ENCODE data around the gene SNRNP200. TPM values are rescaled to one million over a fixed set of nuclear protein-coding genes. Genes with fewer than 3 reads are reported as not detected.

SNRNP200 gene
- total RNA-seq, 1 donor from 2014 or later, result 114 TPM

DNA sequence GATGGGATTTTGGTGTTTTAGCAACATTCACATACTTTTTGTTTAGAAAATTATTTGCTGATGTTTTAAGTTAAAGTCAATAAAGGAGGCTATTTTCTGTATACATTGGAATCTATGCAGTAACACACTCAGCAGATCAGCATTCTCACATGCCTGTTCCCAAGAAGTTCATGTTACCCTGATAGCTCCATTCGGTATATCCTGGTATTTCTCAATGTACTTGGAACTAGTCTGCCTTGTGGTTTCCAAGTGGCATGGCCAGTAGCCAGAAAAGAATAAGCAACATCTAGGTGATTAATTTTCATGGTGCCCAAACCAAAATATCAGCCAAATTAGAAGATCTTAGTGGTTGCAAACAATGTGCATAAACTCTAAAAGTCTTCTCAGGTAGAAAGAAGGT, 25.1 kb upstream of the SNRNP200 start:
- Mint-ChIP-seq H3K36me3 (ENCODE audit: unreplicated experiment) (peaks cover 2% of the 10 kb centered on the region), H3K4me3 (ENCODE audit: unreplicated experiment) (no peak overlapping the region), H3K27ac (ENCODE audit: unreplicated experiment) (no peak overlapping the region), H3K27me3 (ENCODE audit: unreplicated experiment) (no peaks in the 10 kb centered on the region), H3K4me1 (ENCODE audit: unreplicated experiment) (peaks cover 20% of the 10 kb centered on the region), H3K9me3 (ENCODE audit: unreplicated experiment) (no peaks in the 10 kb centered on the region)
- TF ChIP-seq, protein P1, sequence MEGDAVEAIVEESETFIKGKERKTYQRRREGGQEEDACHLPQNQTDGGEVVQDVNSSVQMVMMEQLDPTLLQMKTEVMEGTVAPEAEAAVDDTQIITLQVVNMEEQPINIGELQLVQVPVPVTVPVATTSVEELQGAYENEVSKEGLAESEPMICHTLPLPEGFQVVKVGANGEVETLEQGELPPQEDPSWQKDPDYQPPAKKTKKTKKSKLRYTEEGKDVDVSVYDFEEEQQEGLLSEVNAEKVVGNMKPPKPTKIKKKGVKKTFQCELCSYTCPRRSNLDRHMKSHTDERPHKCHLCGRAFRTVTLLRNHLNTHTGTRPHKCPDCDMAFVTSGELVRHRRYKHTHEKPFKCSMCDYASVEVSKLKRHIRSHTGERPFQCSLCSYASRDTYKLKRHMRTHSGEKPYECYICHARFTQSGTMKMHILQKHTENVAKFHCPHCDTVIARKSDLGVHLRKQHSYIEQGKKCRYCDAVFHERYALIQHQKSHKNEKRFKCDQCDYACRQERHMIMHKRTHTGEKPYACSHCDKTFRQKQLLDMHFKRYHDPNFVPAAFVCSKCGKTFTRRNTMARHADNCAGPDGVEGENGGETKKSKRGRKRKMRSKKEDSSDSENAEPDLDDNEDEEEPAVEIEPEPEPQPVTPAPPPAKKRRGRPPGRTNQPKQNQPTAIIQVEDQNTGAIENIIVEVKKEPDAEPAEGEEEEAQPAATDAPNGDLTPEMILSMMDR (IDR thresholded peaks at IDR 0.05), result no peak
- no peak for DNase-seq (ENCODE audit: extremely low spot score, unreplicated experiment)

DNA sequence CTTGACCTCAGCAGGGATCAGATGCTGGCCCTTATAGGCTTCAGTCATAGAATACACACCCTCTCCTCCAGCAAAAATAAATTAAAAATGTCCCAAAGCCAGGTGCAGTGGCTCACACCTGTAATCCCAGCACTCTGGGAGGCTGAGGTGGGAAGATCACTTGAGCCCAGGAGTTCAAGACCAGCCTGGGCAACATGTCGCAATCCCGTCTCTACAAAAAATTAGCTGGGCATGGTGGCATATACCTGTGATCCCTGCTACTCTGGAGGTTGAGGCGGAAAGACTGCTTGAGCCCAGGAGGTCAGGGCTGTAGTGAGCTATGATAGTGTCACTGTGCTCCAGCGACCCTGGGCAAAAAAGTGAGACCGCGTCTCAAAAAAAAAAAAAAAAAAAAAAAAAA, 24.5 kb upstream of the SNRNP200 start:
- TF ChIP-seq, protein P1 (IDR thresholded peaks at IDR 0.05), result no peak
- Mint-ChIP-seq H3K4me1 (ENCODE audit: unreplicated experiment) (peaks cover 17% of the 10 kb centered on the region), H3K27me3 (ENCODE audit: unreplicated experiment) (no peaks in the 10 kb centered on the region), H3K4me3 (ENCODE audit: unreplicated experiment) (no peak overlapping the region), H3K36me3 (ENCODE audit: unreplicated experiment) (peaks cover 2% of the 10 kb centered on the region), H3K27ac (ENCODE audit: unreplicated experiment) (no peak overlapping the region), H3K9me3 (ENCODE audit: unreplicated experiment) (no peaks in the 10 kb centered on the region)
- DNase-seq (ENCODE audit: extremely low spot score, unreplicated experiment), result no peak

DNA sequence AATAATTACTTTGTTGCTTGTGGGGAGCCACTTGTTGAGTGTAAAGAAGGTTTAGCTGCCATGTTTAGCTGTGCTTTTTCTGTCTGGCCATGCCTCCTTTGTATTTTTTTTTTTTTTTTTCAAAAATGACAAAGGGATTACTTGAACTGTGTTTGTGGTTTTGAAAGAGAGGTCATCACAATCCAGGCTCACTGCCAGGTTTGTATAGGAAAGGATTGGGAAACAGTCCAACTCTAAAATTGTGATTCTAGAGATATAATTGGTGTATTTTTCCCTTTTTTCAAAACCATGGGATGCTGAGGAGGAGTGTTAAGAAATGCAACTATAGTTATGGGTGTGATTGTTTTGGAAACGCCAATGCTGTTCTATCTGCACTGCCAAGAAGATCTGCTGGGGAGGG, 24.1 kb upstream of the SNRNP200 start:
- H3K9me3 Mint-ChIP-seq (ENCODE audit: unreplicated experiment), result no peaks in the 10 kb centered on the region
- no peak overlapping the region for H3K4me3 Mint-ChIP-seq (ENCODE audit: unreplicated experiment)
- TF ChIP-seq, protein P1 (IDR thresholded peaks at IDR 0.05), result no peak
- DNase-seq (ENCODE audit: extremely low spot score, unreplicated experiment), result no peak
- H3K4me1 Mint-ChIP-seq (ENCODE audit: unreplicated experiment), result peaks cover 13% of the 10 kb centered on the region
- peaks cover 2% of the 10 kb centered on the region for H3K36me3 Mint-ChIP-seq (ENCODE audit: unreplicated experiment)
- no peak overlapping the region for H3K27ac Mint-ChIP-seq (ENCODE audit: unreplicated experiment)
- H3K27me3 Mint-ChIP-seq (ENCODE audit: unreplicated experiment), result no peaks in the 10 kb centered on the region

DNA sequence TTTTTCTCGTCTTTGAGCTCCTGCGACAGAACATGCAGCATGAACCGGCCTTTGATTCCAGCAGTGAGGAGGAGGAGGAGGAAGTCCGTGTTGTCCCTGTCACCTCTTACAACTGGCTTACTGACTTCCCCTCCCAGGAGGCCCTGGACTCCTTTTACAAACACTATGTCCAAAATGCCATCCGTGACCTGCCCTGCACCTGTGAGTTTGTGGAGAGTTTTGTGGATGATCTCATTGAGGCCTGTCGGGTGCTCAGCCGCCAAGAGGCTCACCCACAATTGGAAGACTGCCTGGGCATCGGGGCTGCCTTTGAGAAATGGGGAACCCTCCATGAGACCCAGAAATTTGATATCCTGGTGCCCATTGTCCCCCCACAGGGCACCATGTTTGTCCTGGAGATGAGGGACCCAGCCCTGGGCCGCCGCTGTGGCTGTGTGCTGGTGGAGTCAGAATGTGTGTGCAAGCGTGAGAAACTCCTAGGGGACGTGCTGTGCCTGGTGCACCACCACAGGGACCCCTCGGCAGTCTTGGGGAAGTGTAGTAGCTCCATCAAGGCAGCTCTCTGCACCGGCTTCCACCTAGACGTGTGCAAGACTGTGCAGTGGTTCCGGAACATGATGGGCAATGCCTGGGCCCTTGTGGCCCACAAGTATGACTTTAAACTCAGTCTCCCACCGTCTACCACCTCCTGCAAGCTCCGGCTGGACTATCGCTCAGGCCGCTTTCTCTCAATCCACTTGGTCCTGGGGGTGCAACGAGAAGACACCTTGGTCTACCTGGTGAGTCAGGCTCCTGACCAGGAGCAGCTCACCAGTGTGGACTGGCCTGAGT, 21.9 kb upstream of the SNRNP200 start:
- no peak for DNase-seq (ENCODE audit: extremely low spot score, unreplicated experiment)
- H3K4me3 Mint-ChIP-seq (ENCODE audit: unreplicated experiment), result no peak overlapping the region
- H3K9me3 Mint-ChIP-seq (ENCODE audit: unreplicated experiment), result no peaks in the 10 kb centered on the region
- peaks cover 8% of the 10 kb centered on the region for H3K4me1 Mint-ChIP-seq (ENCODE audit: unreplicated experiment)
- H3K27me3 Mint-ChIP-seq (ENCODE audit: unreplicated experiment), result peaks cover 14% of the 10 kb centered on the region
- TF ChIP-seq, protein P1 (IDR thresholded peaks at IDR 0.05), result no peak
- no peak overlapping the region for H3K27ac Mint-ChIP-seq (ENCODE audit: unreplicated experiment)
- H3K36me3 Mint-ChIP-seq (ENCODE audit: unreplicated experiment), result peaks cover 2% of the 10 kb centered on the region

DNA sequence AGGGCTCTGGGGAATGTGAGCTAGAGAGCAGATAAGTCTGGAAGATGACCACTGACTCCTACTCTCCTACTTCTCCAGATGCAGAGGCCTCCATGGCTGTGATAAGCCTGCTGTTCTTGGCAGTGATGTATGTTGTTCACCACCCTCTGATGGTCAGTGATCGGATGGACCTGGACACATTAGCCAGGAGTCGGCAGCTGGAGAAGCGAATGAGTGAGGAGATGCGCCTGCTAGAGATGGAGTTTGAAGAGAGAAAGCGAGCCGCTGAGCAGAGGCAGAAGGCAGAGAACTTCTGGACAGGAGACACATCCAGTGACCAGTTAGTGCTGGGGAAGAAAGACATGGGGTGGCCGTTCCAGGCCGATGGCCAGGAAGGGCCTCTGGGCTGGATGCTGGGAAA, 21.2 kb upstream of the SNRNP200 start:
- DNase-seq (ENCODE audit: extremely low spot score, unreplicated experiment), result no peak
- no peak overlapping the region for H3K27ac Mint-ChIP-seq (ENCODE audit: unreplicated experiment)
- H3K36me3 Mint-ChIP-seq (ENCODE audit: unreplicated experiment), result peaks cover 2% of the 10 kb centered on the region
- no peaks in the 10 kb centered on the region for H3K9me3 Mint-ChIP-seq (ENCODE audit: unreplicated experiment)
- TF ChIP-seq, protein P1 (IDR thresholded peaks at IDR 0.05), result no peak
- H3K27me3 Mint-ChIP-seq (ENCODE audit: unreplicated experiment), result peaks cover 17% of the 10 kb centered on the region
- H3K4me1 Mint-ChIP-seq (ENCODE audit: unreplicated experiment), result peaks cover 11% of the 10 kb centered on the region
- H3K4me3 Mint-ChIP-seq (ENCODE audit: unreplicated experiment), result no peak overlapping the region
